Inferior parietal cortex (tissue), 1 donor: ENCODE results near the gene ST6GAL1.
A peak's percentile ranks its signal among the peaks of the same experiment; 100 is the strongest.
"Not testable (repeated sequence)": the region's sequence is repeated elsewhere in the genome, so short reads cannot be mapped to it uniquely, and the experiment has no call there.

Experiments
- DNase-seq: peaks from one replicate; pipeline ENCODE4 v3.0.0-alpha.2; 2016; ENCODE audit errors: extremely low spot score

The ST6GAL1 gene

DNA sequence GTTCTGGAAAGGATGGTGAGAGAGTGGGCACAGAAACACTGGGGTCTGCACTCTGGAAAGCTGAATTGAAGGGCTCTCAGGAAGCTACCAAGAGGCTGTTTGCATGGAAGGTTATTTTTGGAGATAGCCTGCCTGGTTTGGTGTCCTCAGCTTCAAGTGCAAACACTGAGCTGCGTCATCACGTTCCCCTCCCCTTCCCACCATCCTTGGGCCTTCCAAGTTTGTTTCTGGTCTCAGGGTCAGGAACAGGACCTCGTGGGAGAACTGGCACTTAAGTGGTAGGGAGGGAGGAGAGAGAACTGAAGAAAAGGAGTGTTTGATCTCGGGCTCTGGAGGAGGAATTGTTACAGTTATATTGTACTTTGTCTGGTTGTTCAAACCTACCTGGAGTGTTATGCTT, 10.6 kb downstream of the ST6GAL1 start:
- DNase-seq: no peak

GRCh38 chr3:186942168-186942567, 11.8 kb downstream of the ST6GAL1 start:
- no peak for DNase-seq

- DNase-seq: no peak
These were observed 15.0 kb downstream of the ST6GAL1 start for GRCh38 chr3:186945255-186945823.

DNA sequence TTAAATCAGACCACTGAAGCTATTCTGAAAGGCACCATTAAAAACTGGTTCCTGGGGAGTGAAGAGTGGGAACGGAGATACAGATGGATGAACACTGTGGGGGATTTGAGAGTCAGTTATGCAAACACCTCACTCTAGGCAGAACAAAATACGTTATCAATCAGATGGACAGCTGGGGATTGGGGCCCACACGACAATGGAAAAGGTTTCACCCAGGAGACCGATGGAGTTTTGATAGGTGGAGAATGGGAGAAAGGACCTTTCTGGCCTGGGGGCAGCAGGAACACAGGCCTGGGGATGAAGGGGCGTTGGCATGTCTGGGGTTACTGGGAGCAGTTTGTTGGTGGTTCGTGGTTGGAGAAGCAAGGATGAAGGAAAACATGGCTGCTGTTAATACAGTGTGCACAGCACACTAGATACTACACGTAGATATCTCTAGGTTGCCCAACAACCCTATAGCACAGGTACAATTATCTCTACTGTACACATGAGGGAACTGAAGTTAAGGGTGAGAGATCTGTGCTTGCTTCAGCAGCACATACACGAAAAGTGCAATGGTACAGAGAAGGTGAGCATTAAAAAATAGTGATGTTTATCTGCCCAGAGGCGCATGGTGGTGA, 16.5 kb downstream of the ST6GAL1 start:
- DNase-seq: no peak

DNA sequence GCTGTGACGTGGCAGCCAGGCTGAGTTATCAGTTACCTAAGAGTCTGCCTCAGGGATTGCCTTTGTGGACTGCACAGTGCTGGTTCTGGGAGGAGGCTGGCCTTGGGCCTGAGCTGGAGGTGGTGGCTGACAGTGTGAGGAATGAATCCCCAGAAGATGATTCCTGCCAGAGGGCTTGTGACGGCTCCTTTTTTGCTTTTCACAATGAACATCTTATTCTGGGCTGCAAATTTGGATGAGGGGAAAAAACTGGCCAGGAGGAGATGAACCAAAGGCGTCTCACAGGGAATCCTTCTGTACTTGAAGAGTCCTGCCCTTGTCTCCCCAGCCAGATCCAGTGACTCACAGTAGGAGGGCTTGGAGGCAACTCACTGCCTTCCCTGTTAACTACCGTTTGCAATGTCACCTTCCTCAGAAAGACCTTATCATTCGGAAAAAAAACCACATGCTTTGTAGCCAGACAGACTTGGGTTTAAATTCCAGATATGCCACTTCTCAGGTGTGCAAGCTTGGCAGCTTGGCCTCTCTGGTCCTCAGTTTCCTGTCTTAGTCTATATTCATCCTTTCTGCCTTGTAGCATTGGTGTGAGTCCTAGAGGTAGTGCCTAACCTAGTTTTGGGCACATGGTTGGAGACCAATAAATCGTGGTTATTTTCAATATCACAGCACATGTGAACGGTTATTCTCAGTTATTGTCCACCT, 19.1 kb downstream of the ST6GAL1 start:
- no peak for DNase-seq

DNA sequence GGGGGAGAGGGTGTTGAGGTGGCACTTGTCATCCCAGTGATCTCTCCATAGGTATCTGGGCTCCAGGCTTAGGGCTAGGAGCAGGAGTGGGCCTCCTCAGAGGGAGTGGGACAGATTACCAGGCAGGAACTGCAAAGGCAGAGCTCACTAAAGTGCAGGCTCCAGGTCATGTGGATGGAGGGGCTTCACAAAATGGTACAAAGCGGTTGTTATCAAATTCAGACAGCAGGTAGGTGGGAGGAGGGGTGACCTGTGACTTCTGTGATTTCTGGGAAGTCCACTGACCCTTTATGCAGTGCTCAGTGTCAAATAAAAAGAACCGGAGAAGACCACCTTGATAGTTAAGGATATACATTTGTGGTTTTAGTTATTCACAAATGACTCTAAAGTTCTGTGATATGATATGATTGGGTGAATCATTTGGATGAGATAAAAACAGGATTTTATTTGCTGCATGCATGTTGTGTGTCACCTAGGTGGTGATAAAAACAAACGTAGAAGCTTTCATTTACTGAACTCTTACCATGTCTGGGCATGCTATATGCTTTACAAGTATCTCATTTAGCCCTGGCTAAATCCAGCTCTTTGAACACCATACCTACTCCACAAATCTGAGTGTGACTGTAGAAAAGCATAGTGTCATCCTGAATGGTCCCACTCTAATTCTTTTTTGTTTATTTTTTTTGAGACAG, 20.2 kb downstream of the ST6GAL1 start:
- DNase-seq: no peak

- DNase-seq: no peak
These were observed 21.6 kb downstream of the ST6GAL1 start for GRCh38 chr3:186951640-186952552.

DNA sequence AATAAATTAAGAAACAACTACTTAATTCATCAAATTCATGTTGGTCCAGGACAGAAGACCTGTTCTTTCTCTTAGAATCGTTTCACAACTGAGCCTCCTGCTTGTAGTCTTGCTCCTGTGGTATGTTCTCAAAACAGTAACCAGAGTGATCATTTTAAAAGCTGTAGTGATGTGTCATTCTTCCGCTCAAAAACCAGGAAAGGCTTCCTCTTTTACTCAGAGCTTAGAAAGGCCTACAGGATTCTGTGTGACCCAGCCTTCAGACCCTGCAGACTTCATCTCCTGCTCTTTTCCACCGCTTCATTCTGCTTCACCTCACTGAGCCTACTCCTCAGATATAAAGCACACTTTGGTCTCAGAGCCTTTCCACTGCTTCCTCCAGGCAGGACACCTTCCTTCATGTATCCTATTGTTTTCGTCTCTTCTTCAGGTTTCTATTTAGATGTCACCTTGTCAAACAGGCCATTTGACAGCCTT, 22.7 kb downstream of the ST6GAL1 start:
- peak; percentile 53 for DNase-seq

GRCh38 chr3:186953992-186954699, 23.8 kb downstream of the ST6GAL1 start:
- not testable (repeated sequence) for DNase-seq

DNA sequence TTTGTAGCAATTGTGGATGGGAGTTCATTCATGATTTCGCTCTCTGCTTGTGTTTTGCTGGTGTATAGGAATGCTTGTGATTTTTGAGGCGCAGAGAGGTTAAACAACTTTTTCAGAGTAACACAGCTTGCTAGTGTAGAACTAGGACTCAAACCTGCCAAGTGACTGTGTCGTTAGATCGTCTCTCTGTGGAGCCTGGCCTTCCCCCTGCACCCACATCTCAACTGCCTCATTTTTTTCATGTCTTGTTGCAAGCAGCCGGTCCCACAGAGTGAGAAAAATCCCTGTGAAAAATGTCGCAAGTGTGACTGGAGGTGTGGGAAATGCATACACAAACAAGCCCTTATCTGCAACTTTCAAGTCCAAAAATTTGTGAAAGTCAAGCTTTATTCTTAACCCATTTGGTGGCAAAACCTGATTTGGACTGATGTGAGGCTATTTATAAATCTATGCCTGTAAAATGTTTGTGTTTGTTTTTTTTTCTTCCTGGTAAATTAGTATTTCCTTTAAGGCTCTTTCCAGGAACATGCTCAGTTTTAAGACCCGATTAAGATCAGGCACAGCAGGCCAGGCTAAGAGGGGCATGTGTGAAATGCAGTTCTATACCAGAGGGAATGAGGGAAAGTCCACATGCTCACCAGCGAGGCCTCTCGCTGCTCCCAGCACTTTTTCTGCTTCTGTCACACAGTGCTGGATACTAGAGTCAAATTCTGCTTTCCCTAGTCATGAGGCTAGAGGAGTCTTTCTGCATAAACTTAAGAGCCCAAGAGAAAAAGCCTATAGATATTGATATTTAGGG, 25.8 kb downstream of the ST6GAL1 start:
- no peak for DNase-seq

DNA sequence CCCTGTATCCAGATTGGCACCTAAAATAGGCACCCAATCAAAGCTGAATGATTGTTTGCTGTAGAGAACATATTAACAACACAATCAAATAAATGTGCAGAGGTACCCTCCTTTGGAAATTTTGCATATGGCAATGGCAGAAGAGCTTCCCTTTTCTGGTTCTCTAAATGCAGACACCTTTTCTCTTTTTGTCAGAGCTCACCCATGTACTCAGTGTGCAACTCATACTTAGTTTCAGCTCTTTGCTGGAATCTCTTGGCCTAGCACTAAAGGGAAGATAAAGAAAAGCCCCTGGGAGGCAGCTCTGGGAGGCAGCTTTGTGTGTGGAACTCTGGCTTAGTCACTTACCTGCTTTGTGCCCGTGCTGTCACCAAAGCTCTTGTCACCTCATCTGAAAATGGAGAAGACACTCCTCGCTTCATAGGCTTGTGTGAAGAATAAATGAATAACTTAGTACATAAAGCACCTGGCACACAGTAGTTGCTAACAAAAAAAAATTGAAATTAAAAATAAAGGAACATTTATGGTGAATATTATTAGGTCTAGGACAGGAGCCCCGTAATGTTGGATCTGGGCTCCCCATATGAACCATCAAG, 28.8 kb downstream of the ST6GAL1 start:
- DNase-seq: no peak

- no peak for DNase-seq
These were observed 30.0 kb downstream of the ST6GAL1 start for GRCh38 chr3:186960347-186960746.

DNA sequence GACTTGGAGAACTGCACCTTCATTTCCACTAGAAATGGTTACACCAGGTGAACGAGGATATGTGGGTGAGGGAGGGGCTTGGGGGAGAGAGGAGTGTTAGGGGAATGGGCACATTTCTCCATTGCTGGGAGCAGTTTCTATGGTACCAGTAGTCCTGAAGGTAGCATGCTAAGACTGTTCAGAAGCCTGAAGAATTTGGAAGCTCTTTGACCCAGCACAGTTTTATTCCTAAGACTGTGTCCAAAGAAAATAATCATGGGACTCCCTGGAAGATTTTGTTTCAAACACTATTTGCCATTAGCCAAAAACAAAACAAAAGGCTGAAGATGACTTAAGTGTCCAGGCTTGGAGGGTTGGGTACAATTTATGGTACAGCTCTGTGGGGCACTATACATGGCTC, 32.1 kb downstream of the ST6GAL1 start:
- DNase-seq: no peak

DNA sequence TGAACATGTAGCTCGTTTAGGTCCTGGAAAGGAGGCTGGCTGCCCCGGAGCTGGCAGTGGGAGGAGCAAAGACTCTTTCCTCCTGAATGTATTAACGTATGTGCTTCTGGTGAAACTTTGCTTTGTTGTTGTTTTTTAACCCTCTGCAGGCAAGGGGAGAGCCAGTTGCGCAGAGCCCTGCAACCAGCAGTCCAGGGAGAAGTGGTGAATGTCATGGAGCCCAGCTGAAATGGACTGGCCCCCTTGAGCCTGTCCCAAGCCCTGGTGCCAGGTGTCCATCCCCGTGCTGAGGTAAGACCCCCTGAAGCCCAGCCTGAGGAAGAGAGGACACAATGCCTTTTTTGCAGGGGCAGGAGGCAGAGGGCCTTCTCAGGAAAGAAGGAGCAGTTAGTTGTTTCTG, 33.3 kb downstream of the ST6GAL1 start:
- DNase-seq: no peak

DNA sequence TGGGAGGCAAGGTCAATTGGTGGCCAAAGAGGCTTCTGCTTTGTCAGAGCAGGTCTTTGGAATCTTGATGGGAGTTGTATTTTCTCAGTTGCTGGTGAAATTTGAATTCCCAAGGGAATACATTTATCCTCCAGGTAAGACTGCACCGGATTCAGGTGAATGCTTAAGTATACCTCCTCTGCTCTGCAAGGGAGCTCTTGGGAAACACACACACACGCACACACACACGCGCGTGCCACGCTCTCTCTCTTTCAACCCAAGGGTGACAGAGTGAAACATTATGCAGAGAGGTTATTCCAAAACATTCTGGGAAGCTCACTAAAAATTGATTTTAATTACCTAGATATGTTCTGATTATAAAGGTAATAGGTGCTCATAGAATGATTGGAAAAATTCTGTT, 33.7 kb downstream of the ST6GAL1 start:
- DNase-seq: no peak

DNA sequence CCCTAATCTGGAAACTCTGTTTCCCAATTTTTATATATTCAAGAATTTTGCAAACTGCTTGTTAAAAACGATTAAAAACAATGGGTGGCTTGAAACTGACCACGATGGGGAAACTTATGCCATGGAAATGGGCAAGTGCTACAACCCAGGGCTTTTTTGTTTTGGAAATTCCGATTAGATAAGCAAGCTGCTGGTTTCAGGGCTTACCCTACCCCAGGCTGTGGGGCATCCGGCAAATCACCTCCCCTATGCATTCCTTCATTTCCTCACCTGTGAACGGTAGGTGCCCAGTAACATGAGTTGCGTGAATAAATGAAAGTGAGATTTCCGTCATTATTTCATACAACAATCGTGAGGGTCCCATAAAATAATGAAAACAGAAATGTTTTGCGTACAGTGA, 34.3 kb downstream of the ST6GAL1 start:
- DNase-seq: no peak

DNA sequence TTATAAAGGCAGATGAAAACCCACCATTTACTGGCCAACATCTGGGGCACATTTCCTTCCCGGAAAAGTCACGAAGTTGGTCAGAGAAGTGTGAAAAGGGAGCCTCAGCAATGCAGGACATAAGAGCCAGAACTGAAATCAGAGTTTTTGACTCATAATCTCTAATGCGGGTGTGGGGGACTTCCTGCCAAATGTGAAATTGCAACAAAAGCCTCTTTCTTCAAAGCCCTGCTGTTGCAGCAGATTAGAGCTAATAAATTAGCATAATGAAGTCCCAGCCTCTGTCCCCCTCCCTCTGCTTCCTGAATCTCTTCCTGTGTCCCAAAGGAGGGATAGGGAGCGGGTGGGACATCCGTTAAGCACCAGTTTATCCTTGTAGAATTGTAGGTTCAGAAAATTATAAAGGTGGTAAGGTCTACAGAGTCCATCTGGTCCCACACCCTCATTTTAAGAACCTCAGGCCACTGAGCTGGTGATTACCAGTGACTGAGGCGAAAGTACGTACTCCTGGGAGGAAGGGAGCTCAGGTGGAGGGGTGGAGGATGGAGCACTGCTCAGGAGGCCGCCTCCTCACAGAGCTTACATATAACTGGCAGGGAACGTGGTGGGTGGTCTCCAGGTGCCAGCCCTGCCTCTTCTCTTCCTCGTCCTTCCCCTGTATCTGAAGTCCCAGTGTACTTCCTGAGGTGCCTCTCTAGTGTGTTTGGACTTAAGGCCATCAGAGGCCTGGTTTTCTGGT, 35.0 kb downstream of the ST6GAL1 start:
- no peak for DNase-seq

DNA sequence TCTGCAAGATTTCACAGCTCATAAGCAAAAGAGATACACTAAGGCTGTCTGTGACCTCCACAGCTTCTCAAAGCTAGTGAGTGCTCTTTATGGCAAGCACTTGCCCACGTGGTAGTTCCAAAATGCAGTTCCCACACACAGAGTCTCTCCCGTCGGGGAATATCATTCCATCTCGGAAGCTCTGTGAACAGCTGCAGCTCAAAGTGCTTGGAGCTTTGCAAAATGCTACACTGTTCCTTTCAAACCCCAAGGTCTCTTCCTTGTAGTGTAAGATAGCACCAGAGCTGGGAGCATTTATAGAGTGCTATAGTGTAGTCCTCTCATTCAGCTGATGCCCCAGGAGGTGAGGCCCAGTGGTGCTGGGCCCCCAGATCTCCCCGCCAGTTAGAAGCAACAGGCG, 36.1 kb downstream of the ST6GAL1 start:
- DNase-seq: no peak

- DNase-seq: not testable (repeated sequence)
These were observed 36.9 kb downstream of the ST6GAL1 start for GRCh38 chr3:186967236-186967635.
